Activated naive CD8-positive, alpha-beta T cell (primary cell): ENCODE measurements around the gene ARSJ.
"Not testable (repeated sequence)": the region's sequence is repeated elsewhere in the genome, so short reads cannot be mapped to it uniquely, and the experiment has no call there.

Experiments
- H3K27ac Mint-ChIP-seq: one replicate; pipeline ENCODE4 v1.8.0; 2021; ENCODE audit warnings: mixed read lengths
- H3K27me3 Mint-ChIP-seq: one replicate; pipeline ENCODE4 v1.8.0; 2021; ENCODE audit warnings: mixed read lengths
- H3K36me3 Mint-ChIP-seq: one replicate; pipeline ENCODE4 v1.8.0; 2021; ENCODE audit warnings: mixed read lengths
- H3K4me1 Mint-ChIP-seq: one replicate; pipeline ENCODE4 v1.8.0; 2021; ENCODE audit warnings: low read depth, mixed read lengths
- H3K4me3 Mint-ChIP-seq: one replicate; pipeline ENCODE4 v1.8.0; 2021; ENCODE audit warnings: mild to moderate bottlenecking, mixed read lengths
- H3K9me3 Mint-ChIP-seq: one replicate; pipeline ENCODE4 v1.8.0; 2021; ENCODE audit warnings: low read depth, mixed read lengths

The ARSJ gene

GRCh38 chr4:113979148-113979904 lies at the start of gene ARSJ:
ARSJ (minus strand) TSS chr4:113979647; CDS start chr4:113978834, 813 bp downstream.
- Mint-ChIP-seq H3K4me3 (peak within 1 kb of the TSS; percentile 85), H3K4me1 (peaks cover 20% of the 10 kb centered on the region), H3K36me3 (peaks cover 8% of the 10 kb centered on the region), H3K27me3 (peaks cover 20% of the 10 kb centered on the region), H3K9me3 (peaks cover 4% of the 10 kb centered on the region), H3K27ac (no peak within 1 kb of the TSS)

GRCh38 chr4:114028071-114028470 lies 48.6 kb upstream of the ARSJ start:
- Mint-ChIP-seq H3K27ac (no peak overlapping the region), H3K4me1 (no peaks in the 10 kb centered on the region), H3K9me3 (no peaks in the 10 kb centered on the region), H3K36me3 (no peaks in the 10 kb centered on the region), H3K27me3 (no peaks in the 10 kb centered on the region), H3K4me3 (no peak overlapping the region)

- H3K27ac Mint-ChIP-seq = no peak overlapping the region
- no peaks in the 10 kb centered on the region for H3K9me3 Mint-ChIP-seq
- H3K4me1 Mint-ChIP-seq = no peaks in the 10 kb centered on the region
- H3K4me3 Mint-ChIP-seq = no peak overlapping the region
- H3K27me3 Mint-ChIP-seq = no peaks in the 10 kb centered on the region
- H3K36me3 Mint-ChIP-seq = no peaks in the 10 kb centered on the region
Measured at GRCh38 chr4:114027596-114027995, 48.1 kb upstream of the ARSJ start.

GRCh38 chr4:114026447-114026846 lies 47.0 kb upstream of the ARSJ start:
- Mint-ChIP-seq H3K27me3 (no peaks in the 10 kb centered on the region), H3K4me3 (no peak overlapping the region), H3K4me1 (no peaks in the 10 kb centered on the region), H3K9me3 (no peaks in the 10 kb centered on the region), H3K27ac (no peak overlapping the region), H3K36me3 (no peaks in the 10 kb centered on the region)

GRCh38 chr4:114025176-114025777 lies 45.8 kb upstream of the ARSJ start:
- no peaks in the 10 kb centered on the region for H3K36me3 Mint-ChIP-seq
- H3K9me3 Mint-ChIP-seq = no peaks in the 10 kb centered on the region

GRCh38 chr4:114021451-114021850 lies 42.0 kb upstream of the ARSJ start:
- H3K4me3 Mint-ChIP-seq = no peak overlapping the region
- no peaks in the 10 kb centered on the region for H3K4me1 Mint-ChIP-seq
- no peaks in the 10 kb centered on the region for H3K9me3 Mint-ChIP-seq
- no peaks in the 10 kb centered on the region for H3K36me3 Mint-ChIP-seq
- no peak overlapping the region for H3K27ac Mint-ChIP-seq
- no peaks in the 10 kb centered on the region for H3K27me3 Mint-ChIP-seq

More at GRCh38 chr4:114025176-114025777, 45.8 kb upstream of the ARSJ start:
- H3K4me3 Mint-ChIP-seq = no peak overlapping the region
- H3K27me3 Mint-ChIP-seq = no peaks in the 10 kb centered on the region
- H3K27ac Mint-ChIP-seq = no peak overlapping the region
- no peaks in the 10 kb centered on the region for H3K4me1 Mint-ChIP-seq

GRCh38 chr4:114019969-114020358 lies 40.5 kb upstream of the ARSJ start:
- H3K27me3 Mint-ChIP-seq = no peaks in the 10 kb centered on the region
- H3K36me3 Mint-ChIP-seq = no peaks in the 10 kb centered on the region
- H3K9me3 Mint-ChIP-seq = no peaks in the 10 kb centered on the region
- H3K4me1 Mint-ChIP-seq = no peaks in the 10 kb centered on the region
- H3K27ac Mint-ChIP-seq = no peak overlapping the region
- no peak overlapping the region for H3K4me3 Mint-ChIP-seq

- H3K4me1 Mint-ChIP-seq = no peaks in the 10 kb centered on the region
- no peaks in the 10 kb centered on the region for H3K36me3 Mint-ChIP-seq
- H3K4me3 Mint-ChIP-seq = no peak overlapping the region
- no peaks in the 10 kb centered on the region for H3K9me3 Mint-ChIP-seq
- H3K27me3 Mint-ChIP-seq = no peaks in the 10 kb centered on the region
- H3K27ac Mint-ChIP-seq = no peak overlapping the region
Measured at GRCh38 chr4:114019276-114019968, 40.0 kb upstream of the ARSJ start.

GRCh38 chr4:114017120-114017917 lies 37.9 kb upstream of the ARSJ start:
- H3K9me3 Mint-ChIP-seq = no peaks in the 10 kb centered on the region
- no peaks in the 10 kb centered on the region for H3K4me1 Mint-ChIP-seq

GRCh38 chr4:114015444-114015899 lies 36.0 kb upstream of the ARSJ start:
- no peaks in the 10 kb centered on the region for H3K4me1 Mint-ChIP-seq
- H3K36me3 Mint-ChIP-seq = peaks cover 6% of the 10 kb centered on the region
- no peaks in the 10 kb centered on the region for H3K27me3 Mint-ChIP-seq
- H3K27ac Mint-ChIP-seq = no peak overlapping the region
- no peak overlapping the region for H3K4me3 Mint-ChIP-seq
- no peaks in the 10 kb centered on the region for H3K9me3 Mint-ChIP-seq

More at GRCh38 chr4:114017120-114017917, 37.9 kb upstream of the ARSJ start:
- H3K36me3 Mint-ChIP-seq = no peaks in the 10 kb centered on the region
- H3K27me3 Mint-ChIP-seq = no peaks in the 10 kb centered on the region
- H3K27ac Mint-ChIP-seq = no peak overlapping the region
- H3K4me3 Mint-ChIP-seq = no peak overlapping the region

GRCh38 chr4:114013201-114013600 lies 33.8 kb upstream of the ARSJ start:
- not testable (repeated sequence) for H3K36me3 Mint-ChIP-seq, H3K27ac Mint-ChIP-seq, H3K27me3 Mint-ChIP-seq, H3K4me3 Mint-ChIP-seq, H3K4me1 Mint-ChIP-seq, H3K9me3 Mint-ChIP-seq

GRCh38 chr4:114012749-114013148 lies 33.3 kb upstream of the ARSJ start:
- Mint-ChIP-seq H3K27ac (no peak overlapping the region), H3K36me3 (peaks cover 8% of the 10 kb centered on the region), H3K27me3 (no peaks in the 10 kb centered on the region), H3K9me3 (no peaks in the 10 kb centered on the region), H3K4me3 (no peak overlapping the region), H3K4me1 (no peaks in the 10 kb centered on the region)

GRCh38 chr4:114005569-114006442 lies 26.4 kb upstream of the ARSJ start:
- no peak overlapping the region for H3K27ac Mint-ChIP-seq
- no peaks in the 10 kb centered on the region for H3K27me3 Mint-ChIP-seq
- no peaks in the 10 kb centered on the region for H3K9me3 Mint-ChIP-seq
- peaks cover 5% of the 10 kb centered on the region for H3K36me3 Mint-ChIP-seq
- H3K4me3 Mint-ChIP-seq = no peak overlapping the region
- H3K4me1 Mint-ChIP-seq = peaks cover 20% of the 10 kb centered on the region
